ENCODE measurements around the gene DTNBP1.

Gene DTNBP1

DNA sequence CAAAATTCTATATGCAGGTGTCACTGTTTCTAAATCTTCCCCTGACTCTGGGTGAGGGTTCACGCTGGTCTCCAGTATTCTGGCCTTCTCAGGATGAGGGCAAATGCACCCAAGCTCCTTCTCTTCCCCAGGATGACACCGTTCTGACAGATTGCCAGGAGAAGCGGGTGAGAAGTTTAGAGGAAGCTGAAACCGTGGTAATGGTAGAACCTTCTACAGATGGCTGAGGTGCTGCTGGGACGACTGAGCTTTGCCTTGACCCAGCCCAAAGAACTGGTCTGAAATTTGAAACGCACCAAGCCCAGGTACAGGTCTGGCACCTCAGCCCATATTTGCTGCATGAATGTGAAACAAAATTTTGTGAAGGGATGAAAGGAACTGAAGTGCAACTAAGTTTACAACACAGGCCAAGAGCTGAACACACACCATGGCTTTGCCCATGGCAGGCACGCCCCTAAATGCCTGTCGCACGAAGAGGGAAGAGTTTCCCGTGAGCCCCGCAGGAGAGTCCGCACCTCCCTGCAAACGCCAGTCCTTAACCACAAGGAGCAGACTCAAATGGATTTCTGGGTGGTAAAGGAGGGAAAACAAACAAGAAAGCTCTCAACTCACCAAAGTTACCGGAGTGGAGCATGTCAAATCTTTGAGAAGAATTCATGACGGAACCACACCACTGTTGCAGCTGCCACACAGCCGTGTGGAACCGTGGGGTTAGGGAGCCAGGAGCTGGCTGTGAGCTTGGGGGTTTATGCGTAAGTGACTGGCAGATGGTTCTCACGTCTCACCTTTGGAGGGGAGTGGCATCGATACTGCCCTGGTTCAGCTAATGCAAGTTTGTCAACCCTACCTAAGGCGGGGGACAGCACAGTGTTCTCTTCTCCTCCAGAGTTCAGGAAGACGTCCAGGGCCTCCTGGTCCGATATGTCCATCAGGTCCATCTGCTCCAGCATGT, 138.9 kb downstream of the DTNBP1 start:
- H3K4me3 ChIP-seq (ENCODE audit: low read length) = no peak overlapping the region
- DNase-seq (ENCODE audit: low read depth) = no peak
- TF ChIP-seq, protein P1, sequence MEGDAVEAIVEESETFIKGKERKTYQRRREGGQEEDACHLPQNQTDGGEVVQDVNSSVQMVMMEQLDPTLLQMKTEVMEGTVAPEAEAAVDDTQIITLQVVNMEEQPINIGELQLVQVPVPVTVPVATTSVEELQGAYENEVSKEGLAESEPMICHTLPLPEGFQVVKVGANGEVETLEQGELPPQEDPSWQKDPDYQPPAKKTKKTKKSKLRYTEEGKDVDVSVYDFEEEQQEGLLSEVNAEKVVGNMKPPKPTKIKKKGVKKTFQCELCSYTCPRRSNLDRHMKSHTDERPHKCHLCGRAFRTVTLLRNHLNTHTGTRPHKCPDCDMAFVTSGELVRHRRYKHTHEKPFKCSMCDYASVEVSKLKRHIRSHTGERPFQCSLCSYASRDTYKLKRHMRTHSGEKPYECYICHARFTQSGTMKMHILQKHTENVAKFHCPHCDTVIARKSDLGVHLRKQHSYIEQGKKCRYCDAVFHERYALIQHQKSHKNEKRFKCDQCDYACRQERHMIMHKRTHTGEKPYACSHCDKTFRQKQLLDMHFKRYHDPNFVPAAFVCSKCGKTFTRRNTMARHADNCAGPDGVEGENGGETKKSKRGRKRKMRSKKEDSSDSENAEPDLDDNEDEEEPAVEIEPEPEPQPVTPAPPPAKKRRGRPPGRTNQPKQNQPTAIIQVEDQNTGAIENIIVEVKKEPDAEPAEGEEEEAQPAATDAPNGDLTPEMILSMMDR (conservative IDR thresholded peaks at IDR 0.05; ENCODE audit: low read depth, low read length) = no peak

DNA sequence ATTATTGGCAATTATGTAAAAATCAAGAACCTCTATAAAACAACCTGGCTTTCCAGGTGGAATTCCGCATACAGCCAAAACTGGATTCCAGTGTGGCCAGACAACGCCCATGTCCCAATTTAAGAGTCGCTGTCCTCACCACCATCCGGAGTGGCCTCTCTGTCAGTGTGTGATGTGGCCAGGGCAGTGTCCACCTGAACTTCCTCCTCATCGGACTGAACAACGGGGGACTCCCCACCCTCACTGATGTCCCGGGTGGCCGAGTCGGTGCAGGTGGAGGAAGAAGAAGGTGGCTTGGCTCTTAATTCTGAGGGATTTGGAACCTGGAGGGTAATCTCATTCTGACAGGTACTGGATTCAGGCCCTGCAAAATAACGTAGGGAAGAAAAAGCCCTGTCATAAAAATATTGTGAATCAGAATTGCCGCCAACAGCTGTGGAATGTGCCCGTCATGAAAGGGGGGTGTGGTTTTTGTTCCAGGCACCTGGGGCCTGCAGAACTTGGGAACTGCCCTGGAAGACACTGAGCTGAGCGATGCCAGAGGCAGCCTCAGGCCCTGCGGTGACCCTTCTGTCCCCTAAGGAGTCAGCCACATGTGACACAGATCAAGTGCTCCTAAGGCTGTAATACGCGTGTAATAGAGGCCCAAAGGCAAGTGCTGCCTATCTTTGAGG, 139.8 kb downstream of the DTNBP1 start:
- no peak overlapping the region for H3K4me3 ChIP-seq (ENCODE audit: low read length)
- DNase-seq (ENCODE audit: low read depth) = no peak
- TF ChIP-seq, protein P1 (conservative IDR thresholded peaks at IDR 0.05; ENCODE audit: low read depth, low read length) = no peak

DNA sequence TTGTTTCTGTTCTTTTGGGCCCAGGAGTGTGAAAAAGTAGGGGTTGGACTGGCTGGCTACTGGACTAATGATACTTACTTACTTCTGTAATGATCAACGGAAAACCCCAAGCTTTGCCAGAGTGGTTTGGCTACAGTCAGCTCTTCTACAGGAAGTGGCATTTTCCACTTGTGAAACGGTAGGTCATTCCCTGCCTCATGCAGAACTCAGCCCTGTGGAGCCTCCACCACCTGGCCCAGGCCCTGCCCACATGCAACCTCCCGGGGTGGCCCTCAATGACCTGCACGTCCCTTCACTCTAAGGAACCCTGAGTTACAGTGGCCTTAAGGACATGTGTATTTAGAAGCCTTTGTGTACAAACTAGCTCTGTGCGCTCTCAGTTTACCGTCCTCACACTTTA, 140.4 kb downstream of the DTNBP1 start:
- TF ChIP-seq, protein P1 (conservative IDR thresholded peaks at IDR 0.05; ENCODE audit: low read depth, low read length) = no peak
- no peak for DNase-seq (ENCODE audit: low read depth)
- no peak overlapping the region for H3K4me3 ChIP-seq (ENCODE audit: low read length)

DNA sequence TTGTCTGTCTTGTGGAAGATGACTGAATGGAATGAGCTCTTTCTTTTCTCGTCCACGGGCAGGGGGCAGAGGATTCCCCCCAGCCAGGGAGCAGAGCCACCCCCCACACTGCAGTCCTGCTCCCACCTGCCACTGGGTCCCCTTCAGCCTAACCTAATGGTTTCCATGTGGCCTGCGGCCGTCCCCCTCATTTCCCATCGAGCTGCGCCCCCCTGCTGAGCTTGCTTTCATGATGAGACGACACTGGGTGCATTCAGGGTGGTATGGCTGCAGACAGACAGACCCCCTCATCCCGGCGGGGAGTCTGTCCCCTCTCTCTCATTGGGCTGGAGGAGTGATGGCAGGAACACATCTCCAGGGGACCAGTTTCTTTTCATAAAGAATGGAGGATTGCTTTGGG, 140.8 kb downstream of the DTNBP1 start:
- TF ChIP-seq, protein P1 (conservative IDR thresholded peaks at IDR 0.05; ENCODE audit: low read depth, low read length) = no peak

DNA sequence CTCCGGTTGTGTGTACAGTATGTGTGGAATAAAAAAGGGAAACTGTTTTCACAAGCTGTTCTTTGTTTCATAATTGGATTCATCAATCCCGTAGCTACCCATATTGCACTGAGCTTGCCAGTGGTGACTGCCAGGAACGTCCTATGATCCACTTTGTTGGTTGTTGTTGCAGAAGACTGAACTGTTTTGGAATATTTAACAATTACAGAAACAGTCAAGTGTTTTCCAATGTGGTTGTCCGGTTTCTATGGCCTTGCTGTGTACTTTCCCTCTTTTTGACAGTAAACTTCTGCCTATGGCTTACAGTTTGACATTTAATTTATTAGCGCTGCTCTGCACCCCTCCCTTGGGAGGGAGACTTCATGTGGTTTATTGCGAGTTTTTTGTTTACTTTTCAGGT, 141.2 kb downstream of the DTNBP1 start:
- TF ChIP-seq, protein P1 (conservative IDR thresholded peaks at IDR 0.05; ENCODE audit: low read depth, low read length) = no peak
- no peak overlapping the region for H3K4me3 ChIP-seq (ENCODE audit: low read length)
- no peak for DNase-seq (ENCODE audit: low read depth)

More for the DNA sequence above, 140.8 kb downstream of the DTNBP1 start:
- DNase-seq (ENCODE audit: low read depth) = no peak
- no peak overlapping the region for H3K4me3 ChIP-seq (ENCODE audit: low read length)

DNA sequence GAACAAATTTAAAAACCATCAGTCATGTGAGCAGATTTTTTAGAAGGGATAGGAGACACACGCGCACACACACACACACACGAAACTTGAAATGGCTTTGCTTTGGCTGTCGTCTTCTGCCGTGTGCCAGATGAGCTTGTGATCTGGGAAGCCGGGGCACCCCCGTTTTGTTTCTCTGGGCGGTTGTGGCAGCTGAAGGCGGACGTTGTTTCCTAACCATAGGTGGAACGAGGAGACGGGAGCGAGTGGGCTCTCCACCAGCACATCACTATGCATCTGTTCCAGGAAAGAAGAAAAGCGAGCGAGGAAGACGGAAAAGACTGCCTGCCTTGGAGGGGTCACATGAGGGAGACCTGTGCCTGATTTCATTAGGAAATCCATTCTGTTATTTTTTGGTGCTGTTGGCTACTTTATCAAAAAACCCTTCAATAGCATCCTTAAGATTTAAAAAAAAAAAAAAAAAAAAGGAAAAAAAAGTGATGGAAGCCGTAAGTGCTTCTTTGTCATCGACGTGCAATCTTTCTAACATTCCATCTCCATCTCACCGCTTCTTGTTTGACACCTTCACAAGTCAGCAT, 142.1 kb downstream of the DTNBP1 start:
- DNase-seq (ENCODE audit: low read depth) = no peak
- TF ChIP-seq, protein P1 (conservative IDR thresholded peaks at IDR 0.05; ENCODE audit: low read depth, low read length) = no peak
- no peak overlapping the region for H3K4me3 ChIP-seq (ENCODE audit: low read length)

All from retinal pigment epithelial cell (primary cell).